HG02938 (cell line): ENCODE measurements around the gene PCSK1.
"Not testable (repeated sequence)": the region's sequence is repeated elsewhere in the genome, so short reads cannot be mapped to it uniquely, and the experiment has no call there.

Source experiments
- ATAC-seq: cut with Tn5 transposase; IDR thresholded peaks from one replicate; pipeline ENCODE4 v1.9.1; 2021; ENCODE audit warnings: mild to moderate bottlenecking, moderate library complexity; ENCODE audit not compliant: unreplicated experiment

PCSK1 gene

DNA sequence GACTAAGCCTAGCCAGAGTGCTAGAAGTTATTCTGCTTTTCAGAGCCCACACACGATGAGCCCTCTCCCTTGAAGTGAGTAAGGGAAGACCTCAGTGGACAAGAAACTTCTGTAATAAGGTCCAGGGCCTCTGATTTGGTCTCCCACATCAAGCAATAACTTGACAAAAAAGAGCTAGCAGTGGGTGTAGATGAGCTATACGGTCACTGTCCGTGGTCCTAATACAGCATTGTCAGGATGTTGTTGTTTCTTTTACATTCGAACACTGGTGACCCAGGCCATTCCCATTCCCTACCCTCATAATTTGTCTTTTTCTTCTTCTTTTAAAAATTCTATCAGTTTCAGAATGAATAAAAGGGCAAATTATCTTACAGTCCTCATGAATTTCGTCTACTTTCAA is 5.2 kb downstream of the PCSK1 start:
- ATAC-seq = no peak

DNA sequence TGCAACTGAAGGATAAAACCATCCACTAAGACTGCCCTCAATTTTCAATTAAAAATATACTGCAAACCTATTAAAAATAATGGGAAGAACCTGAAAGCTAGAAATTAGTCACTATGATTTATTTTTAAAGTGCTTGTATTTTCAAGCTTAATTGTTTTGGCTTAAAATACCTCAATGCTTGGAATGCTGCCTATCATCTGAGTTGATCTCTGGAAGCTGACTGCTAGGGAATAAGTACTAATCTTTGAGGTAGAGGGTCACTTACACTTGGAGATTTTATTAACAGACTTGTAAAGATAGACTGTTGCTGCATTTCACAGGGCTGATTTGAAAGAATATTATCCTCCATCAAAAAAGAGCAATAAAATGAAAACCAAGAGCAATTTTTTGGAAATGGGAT is 6.2 kb downstream of the PCSK1 start:
- no peak for ATAC-seq

- no peak for ATAC-seq
Observed at GRCh38 chr5:96425443-96425842, 7.6 kb downstream of the PCSK1 start.

DNA sequence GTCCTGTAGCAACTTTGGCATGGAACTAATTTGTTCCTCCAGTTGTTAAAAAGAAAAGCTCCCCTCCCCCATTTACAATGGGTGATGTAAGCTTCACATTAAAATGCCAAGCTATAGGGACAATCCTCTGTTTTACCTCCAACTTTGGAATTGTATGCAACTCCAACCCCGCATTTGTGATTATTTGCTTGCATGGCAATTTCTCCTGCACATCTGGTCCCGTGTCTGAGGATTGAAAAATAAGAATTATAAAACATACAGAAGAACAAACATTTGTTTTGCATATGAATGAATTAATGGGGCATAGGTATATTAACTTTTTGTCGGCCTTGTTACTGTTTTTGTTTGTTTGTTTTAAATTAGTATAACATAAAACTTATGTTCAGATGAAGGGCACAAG is 17.2 kb downstream of the PCSK1 start:
- ATAC-seq = no peak

GRCh38 chr5:96412868-96413449 is 20.1 kb downstream of the PCSK1 start:
- ATAC-seq = no peak

DNA sequence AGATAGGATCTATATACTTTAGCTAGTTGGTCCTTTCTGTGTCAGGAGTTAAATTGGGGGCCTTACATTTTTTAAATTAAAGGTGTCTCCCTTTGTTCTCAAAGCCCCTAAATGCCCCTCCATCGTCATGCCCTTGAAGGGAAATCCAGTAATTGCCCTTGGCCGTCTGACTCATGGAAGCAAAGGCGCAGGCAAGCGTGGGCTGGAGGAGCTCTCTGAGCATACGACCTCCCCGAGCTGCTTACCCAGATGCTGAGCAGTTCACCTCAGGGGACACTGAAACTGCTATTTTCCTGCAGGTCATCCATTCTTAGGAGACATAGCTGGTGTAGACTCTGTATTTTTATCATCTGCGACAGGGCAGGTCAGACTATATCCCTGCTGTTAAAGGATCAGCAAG is 23.0 kb downstream of the PCSK1 start:
- ATAC-seq = no peak

GRCh38 chr5:96408841-96409538 is 24.1 kb downstream of the PCSK1 start:
- no peak for ATAC-seq

GRCh38 chr5:96408210-96408777 is 24.8 kb downstream of the PCSK1 start:
- no peak for ATAC-seq

GRCh38 chr5:96407436-96407835 is 25.6 kb downstream of the PCSK1 start:
- no peak for ATAC-seq

DNA sequence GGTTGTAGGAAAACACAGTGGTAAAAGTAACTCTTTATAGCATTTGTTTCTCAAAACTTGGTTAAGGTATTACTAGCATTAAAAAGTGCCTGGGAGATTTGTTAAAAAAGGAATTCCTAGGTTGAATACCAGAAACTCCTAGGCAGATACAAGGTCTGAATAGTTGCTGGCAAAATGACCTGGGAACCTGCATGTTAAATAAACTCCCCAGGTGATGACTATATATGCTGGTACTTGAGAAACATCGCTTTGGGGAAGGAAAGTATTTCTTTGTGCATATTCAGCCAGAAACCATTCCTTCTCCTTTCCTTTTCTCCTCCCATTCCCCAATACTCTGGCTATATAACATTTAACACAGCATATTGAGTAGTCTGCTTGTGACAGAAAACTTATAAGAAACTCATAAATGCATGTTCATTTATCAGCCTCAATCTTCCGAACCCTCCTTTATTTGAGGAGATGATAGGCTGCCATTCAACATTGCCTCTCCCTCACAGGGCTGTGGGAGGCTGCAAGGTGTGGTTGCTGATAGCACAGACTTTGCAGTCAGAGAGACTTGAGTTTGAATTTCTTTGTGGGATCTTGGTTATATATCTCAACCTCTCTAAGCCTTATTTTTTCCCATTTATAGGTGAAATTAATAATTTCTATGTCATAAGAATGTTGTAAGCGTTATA is 28.7 kb downstream of the PCSK1 start:
- ATAC-seq = no peak

DNA sequence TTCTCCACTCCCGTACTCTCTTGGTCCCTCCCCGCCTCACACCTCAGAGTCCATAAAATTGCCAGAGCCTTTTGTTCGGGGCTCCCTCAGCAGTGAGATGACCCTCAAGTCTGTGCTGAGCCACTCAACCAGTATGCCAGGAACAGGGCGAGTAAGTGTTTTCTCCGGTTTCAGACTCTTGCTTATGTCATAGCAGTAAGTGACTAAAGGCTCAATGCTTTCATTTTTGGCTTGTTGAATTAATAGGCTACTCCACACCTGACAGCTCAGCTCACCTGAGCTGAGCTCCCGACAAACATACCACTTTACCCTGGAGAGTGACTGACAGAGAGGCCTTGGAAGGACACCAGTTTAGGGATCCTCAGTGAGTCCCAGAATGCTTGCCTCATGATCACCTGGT is 30.5 kb downstream of the PCSK1 start:
- no peak for ATAC-seq

GRCh38 chr5:96396878-96397277 is 36.2 kb downstream of the PCSK1 start:
- no peak for ATAC-seq

- not testable (repeated sequence) for ATAC-seq
Observed at GRCh38 chr5:96395295-96395694, 37.8 kb downstream of the PCSK1 start.

GRCh38 chr5:96391921-96392320 is 41.1 kb downstream of the PCSK1 start:
- no peak for ATAC-seq

DNA sequence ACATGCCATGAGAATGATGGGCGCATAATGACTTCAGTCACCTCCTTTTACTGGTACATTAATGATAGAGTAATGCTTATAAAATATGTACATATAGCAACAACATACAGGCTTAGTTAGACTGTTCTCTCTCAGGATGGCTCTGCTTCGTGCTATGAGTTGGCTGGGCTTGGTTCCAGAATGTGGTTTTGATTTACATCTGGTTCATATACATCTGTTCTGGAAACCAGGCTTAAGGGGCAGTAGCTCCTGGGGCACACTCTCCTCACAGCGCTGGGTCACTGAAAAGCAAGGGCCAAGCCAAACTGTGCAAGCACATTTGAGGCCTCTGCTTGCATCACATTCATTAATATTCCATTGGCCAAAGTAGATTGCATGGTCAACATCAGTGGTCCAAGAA is 44.9 kb downstream of the PCSK1 start:
- no peak for ATAC-seq

DNA sequence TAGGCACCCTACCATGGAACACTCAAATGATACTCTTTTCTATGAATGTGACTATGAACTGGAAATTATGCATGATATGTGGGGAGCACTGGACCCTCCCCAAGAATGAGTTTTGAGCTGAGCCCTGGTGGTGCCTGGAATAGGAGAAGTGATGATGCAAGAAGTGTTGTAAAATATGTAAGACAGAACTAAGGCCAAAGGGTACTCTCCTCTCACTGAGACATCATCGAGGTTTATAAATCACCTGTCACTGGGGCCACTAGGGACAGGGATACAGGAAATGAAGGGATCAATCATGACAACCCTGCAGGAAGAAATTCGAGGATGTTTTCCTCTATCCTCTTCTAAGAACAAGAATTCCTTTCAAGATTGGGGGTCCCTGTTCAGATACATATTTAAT is 45.4 kb downstream of the PCSK1 start:
- ATAC-seq = no peak

DNA sequence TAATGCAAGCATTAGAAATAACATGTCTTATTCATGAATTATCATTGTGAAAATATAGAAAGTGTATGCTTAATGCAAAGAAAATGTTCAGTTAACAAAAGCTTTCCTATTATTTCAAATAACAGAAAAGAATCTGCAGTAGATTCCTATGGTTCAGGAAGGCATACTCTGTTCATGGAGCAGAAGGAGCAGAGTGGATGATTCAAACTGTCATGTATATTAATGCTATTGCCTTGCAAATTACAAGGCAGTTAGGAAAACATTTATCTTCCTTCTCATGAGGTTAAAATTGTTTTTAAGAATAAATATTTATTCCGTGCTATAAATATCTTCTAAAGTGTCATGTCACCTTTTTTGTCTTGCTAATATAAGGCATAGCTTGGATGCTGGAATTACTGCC is 47.5 kb downstream of the PCSK1 start:
- no peak for ATAC-seq

- ATAC-seq = no peak
Observed at GRCh38 chr5:96384353-96384752, 48.7 kb downstream of the PCSK1 start.

DNA sequence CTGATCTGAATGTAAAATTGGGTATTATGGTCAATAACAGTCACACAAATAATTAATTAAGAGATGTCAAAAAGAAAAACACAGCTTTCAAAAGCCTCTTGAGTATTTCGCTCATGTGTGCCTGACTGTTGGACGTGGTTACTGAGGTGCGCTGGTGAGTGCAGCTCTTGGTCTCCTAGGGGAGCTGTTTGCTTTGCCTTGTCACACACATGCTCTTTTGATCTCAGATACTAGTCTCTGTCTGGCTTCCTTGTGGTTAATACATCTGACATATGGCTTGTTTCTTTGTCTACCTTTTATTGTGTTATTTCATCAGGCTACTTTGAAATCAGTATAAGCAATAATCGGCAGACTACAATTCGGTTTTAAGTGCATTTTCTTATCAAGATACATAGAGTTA is 51.5 kb downstream of the PCSK1 start:
- ATAC-seq = no peak

DNA sequence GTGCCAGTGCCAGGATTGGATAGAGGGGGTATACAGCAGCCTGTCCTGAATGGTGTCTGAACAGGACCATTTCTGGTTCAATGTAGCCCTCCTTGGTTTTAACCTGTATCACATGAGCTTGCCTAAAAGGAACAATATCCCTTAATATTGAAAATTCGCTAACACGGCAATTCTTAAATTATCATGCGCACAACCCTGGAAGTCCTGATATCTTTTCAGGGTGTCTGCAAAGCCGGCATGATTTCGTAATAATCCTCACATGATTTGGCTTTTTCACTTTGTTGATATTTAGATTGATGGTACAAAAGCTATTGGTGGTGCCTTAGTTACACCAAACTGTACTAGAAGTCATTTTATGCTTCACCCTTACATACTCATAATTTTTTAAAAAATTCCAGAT is 53.2 kb downstream of the PCSK1 start:
- ATAC-seq = no peak

- ATAC-seq = no peak
Observed at GRCh38 chr5:96377597-96377996, 55.5 kb downstream of the PCSK1 start.

DNA sequence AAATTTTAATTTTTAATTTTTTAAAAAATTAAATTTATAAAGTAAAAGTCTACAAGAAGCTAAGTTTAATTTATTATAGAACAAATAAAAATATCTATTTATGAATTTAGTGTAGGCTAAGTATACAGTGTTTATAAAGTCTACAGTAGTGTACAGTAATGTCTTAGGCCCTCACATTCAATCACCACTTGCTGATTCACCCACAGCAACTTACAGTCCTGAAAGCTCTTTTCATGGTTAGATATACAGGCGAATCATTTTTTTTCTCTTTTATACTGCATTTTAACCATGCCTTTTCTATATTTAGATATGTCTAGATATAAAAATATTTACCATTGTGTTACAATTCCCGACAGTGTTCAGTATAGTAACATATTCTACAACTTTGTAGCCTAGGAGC is 55.9 kb downstream of the PCSK1 start:
- no peak for ATAC-seq
